ENCODE measurements around the gene SCFD2. TPM values are rescaled to one million over a fixed set of nuclear protein-coding genes. Genes with fewer than 3 reads are reported as not detected.

The SCFD2 gene
- total and polyA plus RNA-seq, 9 donors, result 5.1 to 42.1 (median 13.5) TPM

- H3K27ac ChIP-seq, result no peak overlapping the region
- 92 to 95% (median 95%) methylated on average over 1 of the region's 1 CpG for WGBS, 3 donors
- TF ChIP-seq CTCF (IDR thresholded peaks at IDR 0.05), result no peak
- H3K4me1 ChIP-seq (ENCODE audit: insufficient read depth), result peaks cover 3% of the 10 kb centered on the region
- H3K27me3 ChIP-seq, result no peaks in the 10 kb centered on the region
- DNase-seq, result no peak
- no peaks in the 10 kb centered on the region for H3K9me3 ChIP-seq
- intact Hi-C loops (cut with DNase I), result loop anchor here in 1 of 4 donors (10.0 kb wide), 1 partner anchor 883 kb away; no protein-coding TSS in a partner anchor
- no peaks in the 10 kb centered on the region for H3K36me3 ChIP-seq
- no peak overlapping the region for H3K4me3 ChIP-seq
Observed at GRCh38 chr4:53362093-53362492, 3.8 kb downstream of the SCFD2 start.

GRCh38 chr4:53361451-53361850 lies 4.4 kb downstream of the SCFD2 start:
- Histone ChIP-seq H3K27ac (no peak overlapping the region), H3K4me3 (no peak overlapping the region), H3K27me3 (no peaks in the 10 kb centered on the region), H3K9me3 (no peaks in the 10 kb centered on the region), H3K36me3 (no peaks in the 10 kb centered on the region), H3K4me1 (ENCODE audit: insufficient read depth) (peaks cover 3% of the 10 kb centered on the region)
- TF ChIP-seq POLR2A (IDR thresholded peaks at IDR 0.05) (no peak), EP300 (IDR thresholded peaks at IDR 0.05) (no peak), CTCF (IDR thresholded peaks at IDR 0.05) (no peak)
- 47 to 62% (median 50%) methylated on average over 3 of the region's 3 CpGs for WGBS, 3 donors
- no peak for DNase-seq
- intact Hi-C loops (cut with DNase I), result loop anchor here in 1 of 4 donors (10.0 kb wide), 1 partner anchor 883 kb away; no protein-coding TSS in a partner anchor

GRCh38 chr4:53355930-53356521 lies 9.8 kb downstream of the SCFD2 start:
- no peak for DNase-seq
- peaks cover 1% of the 10 kb centered on the region for H3K4me1 ChIP-seq (ENCODE audit: insufficient read depth)
- H3K27me3 ChIP-seq, result no peaks in the 10 kb centered on the region
- H3K9me3 ChIP-seq, result no peaks in the 10 kb centered on the region
- H3K36me3 ChIP-seq, result no peaks in the 10 kb centered on the region
- TF ChIP-seq EP300 (IDR thresholded peaks at IDR 0.05) (no peak), CTCF (IDR thresholded peaks at IDR 0.05) (no peak), POLR2A (IDR thresholded peaks at IDR 0.05) (no peak)
- H3K27ac ChIP-seq, result no peak overlapping the region
- no peak overlapping the region for H3K4me3 ChIP-seq
- intact Hi-C loops (cut with DNase I), result no loop called here

- Histone ChIP-seq H3K9me3 (no peaks in the 10 kb centered on the region), H3K36me3 (no peaks in the 10 kb centered on the region), H3K4me1 (ENCODE audit: insufficient read depth) (peaks cover 1% of the 10 kb centered on the region), H3K4me3 (no peak overlapping the region), H3K27ac (no peak overlapping the region), H3K27me3 (no peaks in the 10 kb centered on the region)
- WGBS, 3 donors, result 96 to 98% (median 97%) methylated on average over 32 of the region's 32 CpGs
- TF ChIP-seq EP300 (IDR thresholded peaks at IDR 0.05), result no peak
- TF ChIP-seq CTCF (IDR thresholded peaks at IDR 0.05), result no peak
- TF ChIP-seq POLR2A (IDR thresholded peaks at IDR 0.05), result no peak
- intact Hi-C loops (cut with DNase I), result no loop called here
- DNase-seq, result no peak
Observed at GRCh38 chr4:53354012-53354722, 11.7 kb downstream of the SCFD2 start.

Data from ovary (tissue), 9 donors.